Testis (tissue), 2 donors: ENCODE results near the gene CLEC11A.
"Not testable (repeated sequence)": the region's sequence is repeated elsewhere in the genome, so short reads cannot be mapped to it uniquely, and the experiment has no call there.

ENCODE experiments used
- CTCF ChIP-seq, 3 experiments: fragments of 450-650 bp in 2 of 3; fragments of 200-600 bp in 1 of 3; sonication (generic) in 1 of 3; IDR thresholded peaks; one replicate each; pipeline ENCODE4 v1.5.1; 2016 to 2019; ENCODE audit warnings: antibody characterized with exemption in 3 of 3, mild to moderate bottlenecking in 2 of 3, moderate library complexity in 1 of 3
- POLR2A ChIP-seq: fragments of 450-650 bp; IDR thresholded peaks from one replicate; pipeline ENCODE4 v1.6.1; 2017; ENCODE audit warnings: antibody characterized with exemption, mild to moderate bottlenecking, moderate library complexity

GRCh38 chr19:50747141-50747540, 24.0 kb downstream of the CLEC11A start:
- not testable (repeated sequence) for TF ChIP-seq CTCF (IDR thresholded peaks at IDR 0.05); POLR2A
